Activated T-cell treated with anti-CD3 and anti-CD28 coated beads for 4 hours (primary cell): ENCODE measurements around the gene LSM10.

Experiments used
- DNase-seq: peaks from one replicate; pipeline ENCODE4 v3.0.0-alpha.2; 2020

Gene LSM10

GRCh38 chr1:36406440-36406839 lies 8.7 kb upstream of the LSM10 start:
- DNase-seq = no peak

GRCh38 chr1:36402504-36402890 lies 4.8 kb upstream of the LSM10 start:
- no peak for DNase-seq

GRCh38 chr1:36401602-36402503 lies 4.1 kb upstream of the LSM10 start:
- no peak for DNase-seq

- peak; percentile 19 for DNase-seq
Observed at GRCh38 chr1:36400825-36401601, 3.3 kb upstream of the LSM10 start.

- DNase-seq = no peak
Observed at GRCh38 chr1:36400514-36400824, 2.8 kb upstream of the LSM10 start.

GRCh38 chr1:36398370-36398977 lies 766 bp upstream of the LSM10 start:
- DNase-seq = no peak

GRCh38 chr1:36397083-36397377 lies 678 bp downstream of the LSM10 start:
- DNase-seq = no peak

- DNase-seq = no peak
Observed at GRCh38 chr1:36396359-36396758, 1.3 kb downstream of the LSM10 start.

GRCh38 chr1:36393686-36394085 lies 4.0 kb downstream of the LSM10 start:
- DNase-seq = no peak

GRCh38 chr1:36392836-36393235 lies 4.9 kb downstream of the LSM10 start:
- no peak for DNase-seq

GRCh38 chr1:36391271-36391670 lies 6.4 kb downstream of the LSM10 start:
- DNase-seq = no peak

- no peak for DNase-seq
Observed at GRCh38 chr1:36390411-36390810, 7.3 kb downstream of the LSM10 start.

- no peak for DNase-seq
Observed at GRCh38 chr1:36389999-36390398, 7.7 kb downstream of the LSM10 start.

GRCh38 chr1:36389261-36389660 lies 8.4 kb downstream of the LSM10 start:
- no peak for DNase-seq

GRCh38 chr1:36387141-36387949 lies 10.4 kb downstream of the LSM10 start:
- no peak for DNase-seq

GRCh38 chr1:36386265-36387140 lies 11.2 kb downstream of the LSM10 start:
- peak; percentile 84 for DNase-seq

GRCh38 chr1:36385410-36386264 lies 12.1 kb downstream of the LSM10 start, which contains the start of gene STK40:
Gene STK40, minus strand, starts transcription at chr1:36385924. Its CDS starts 24,592 bp downstream, at chr1:36361332.
- peak; percentile 98 for DNase-seq

- DNase-seq = no peak
Observed at GRCh38 chr1:36384542-36385409, 12.9 kb downstream of the LSM10 start.

- DNase-seq = no peak
Observed at GRCh38 chr1:36383240-36383639, 14.5 kb downstream of the LSM10 start.

- DNase-seq = no peak
Observed at GRCh38 chr1:36382669-36383068, 15.0 kb downstream of the LSM10 start.
